Activated T-helper 2 cell treated with anti-CD3 and anti-CD28 coated beads, Interferon-gamma antibody, Interleukin-2, Interleukin-4, amounts not matched to agents 10 μg/mL and 5 μg/mL and 100 μg/mL, durations not matched to agents 14 hours and 24 hours and 36 hours (primary cell): ENCODE results near the gene PPP4R2. TPM values are rescaled to one million over a fixed set of nuclear protein-coding genes. Genes with fewer than 3 reads are reported as not detected.

Source experiments
- DNase-seq: peaks from one replicate; pipeline ENCODE4 v3.0.0; 2021; ENCODE audit warnings: low spot score
- H3K27ac Mint-ChIP-seq: one replicate; pipeline ENCODE4 v1.8.0; 2021; ENCODE audit warnings: mixed read lengths
- H3K27me3 Mint-ChIP-seq: one replicate; pipeline ENCODE4 v1.8.0; 2021; ENCODE audit warnings: low read depth, mixed read lengths
- H3K36me3 Mint-ChIP-seq: one replicate; pipeline ENCODE4 v1.8.0; 2021; ENCODE audit warnings: low read depth, mixed read lengths
- H3K4me1 Mint-ChIP-seq: one replicate; pipeline ENCODE4 v1.8.0; 2021; ENCODE audit warnings: low read depth, mixed read lengths
- H3K4me3 Mint-ChIP-seq: one replicate; pipeline ENCODE4 v1.8.0; 2021; ENCODE audit warnings: low read depth, mild to moderate bottlenecking, moderate library complexity, mixed read lengths
- H3K9me3 Mint-ChIP-seq: one replicate; pipeline ENCODE4 v1.8.0; 2021; ENCODE audit warnings: mixed read lengths
- intact Hi-C: fragments of 100-400 bp; cut with micrococcal nuclease; formaldehyde crosslinking; loops from one replicate; pipeline ENCODE4 v1.15.1; 2023
- total RNA-seq: library from RNA; stranded (reverse); gene quantifications from 2 replicates; pipeline ENCODE4 v1.2.3, GENCODE V29; 2022

The PPP4R2 gene
- total RNA-seq, 1 donor from 2014 or later: 105 TPM

DNA sequence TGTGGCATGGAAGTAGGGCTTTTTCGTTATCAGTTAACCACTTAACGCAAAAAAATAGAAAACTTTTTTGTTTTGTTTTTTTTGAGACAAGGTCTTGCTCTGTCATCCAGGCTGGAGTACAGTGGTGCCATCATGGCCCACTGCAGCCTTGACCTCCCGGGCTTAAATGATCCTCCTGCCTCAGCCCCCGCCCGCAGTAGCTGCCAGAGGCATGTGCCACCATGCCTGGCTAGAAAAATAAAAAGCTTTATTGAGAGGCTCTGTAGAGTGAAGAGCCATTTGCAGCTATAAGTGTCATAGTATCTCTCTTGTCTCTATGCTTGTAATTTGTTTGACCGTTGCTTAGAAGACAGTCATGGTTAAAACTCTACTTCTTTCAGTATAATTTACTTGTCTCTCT, 13.5 kb downstream of the PPP4R2 start:
- H3K27ac Mint-ChIP-seq: peak overlapping the region; percentile 52
- no peaks in the 10 kb centered on the region for H3K27me3 Mint-ChIP-seq
- no peaks in the 10 kb centered on the region for H3K9me3 Mint-ChIP-seq
- H3K4me3 Mint-ChIP-seq: no peak overlapping the region
- intact Hi-C loops: no loop called here
- DNase-seq: no peak
- peaks cover 76% of the 10 kb centered on the region for H3K36me3 Mint-ChIP-seq
- H3K4me1 Mint-ChIP-seq: peaks cover 50% of the 10 kb centered on the region

- peaks cover 39% of the 10 kb centered on the region for H3K36me3 Mint-ChIP-seq
Measured at GRCh38 chr3:73018298-73018697, 21.7 kb downstream of the PPP4R2 start.

DNA sequence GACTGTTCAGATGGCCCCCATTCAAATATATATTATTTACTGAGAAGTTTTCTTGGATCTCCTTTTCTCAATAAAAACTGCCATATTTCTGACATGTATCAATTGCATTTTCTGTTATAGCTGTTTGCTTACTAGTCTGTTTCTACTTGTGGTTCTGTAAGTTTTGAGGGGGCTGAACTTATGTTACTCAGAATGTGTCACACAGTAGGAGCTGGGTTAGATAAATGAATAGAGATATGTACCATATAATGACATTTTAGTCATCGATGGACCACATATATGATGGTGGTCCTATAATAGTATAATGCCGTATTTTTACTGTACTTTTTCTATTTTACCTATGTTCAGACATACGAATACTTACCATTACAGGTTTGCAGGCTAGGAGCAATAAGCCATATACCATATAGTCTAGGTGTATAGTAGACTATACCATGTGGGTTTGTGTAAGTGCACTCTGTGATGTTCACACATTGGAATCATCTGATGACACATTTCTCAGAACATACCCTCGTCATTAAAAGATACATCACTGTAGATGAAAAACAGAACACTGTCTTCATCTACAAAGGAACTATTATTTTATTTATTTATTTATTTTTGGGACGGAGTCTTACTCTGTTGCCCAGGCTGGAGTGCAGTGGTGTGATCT, 22.3 kb downstream of the PPP4R2 start:
- Mint-ChIP-seq H3K27ac (peak overlapping the region; percentile 34), H3K4me3 (no peak overlapping the region), H3K4me1 (peaks cover 32% of the 10 kb centered on the region), H3K27me3 (no peaks in the 10 kb centered on the region), H3K36me3 (peaks cover 39% of the 10 kb centered on the region), H3K9me3 (no peaks in the 10 kb centered on the region)
- intact Hi-C loops: no loop called here
- DNase-seq: no peak

More at GRCh38 chr3:73018298-73018697, 21.7 kb downstream of the PPP4R2 start:
- H3K27ac Mint-ChIP-seq: peak overlapping the region; percentile 34
- H3K4me3 Mint-ChIP-seq: no peak overlapping the region
- intact Hi-C loops: no loop called here
- no peaks in the 10 kb centered on the region for H3K9me3 Mint-ChIP-seq
- H3K4me1 Mint-ChIP-seq: peaks cover 32% of the 10 kb centered on the region
- no peaks in the 10 kb centered on the region for H3K27me3 Mint-ChIP-seq
- no peak for DNase-seq

DNA sequence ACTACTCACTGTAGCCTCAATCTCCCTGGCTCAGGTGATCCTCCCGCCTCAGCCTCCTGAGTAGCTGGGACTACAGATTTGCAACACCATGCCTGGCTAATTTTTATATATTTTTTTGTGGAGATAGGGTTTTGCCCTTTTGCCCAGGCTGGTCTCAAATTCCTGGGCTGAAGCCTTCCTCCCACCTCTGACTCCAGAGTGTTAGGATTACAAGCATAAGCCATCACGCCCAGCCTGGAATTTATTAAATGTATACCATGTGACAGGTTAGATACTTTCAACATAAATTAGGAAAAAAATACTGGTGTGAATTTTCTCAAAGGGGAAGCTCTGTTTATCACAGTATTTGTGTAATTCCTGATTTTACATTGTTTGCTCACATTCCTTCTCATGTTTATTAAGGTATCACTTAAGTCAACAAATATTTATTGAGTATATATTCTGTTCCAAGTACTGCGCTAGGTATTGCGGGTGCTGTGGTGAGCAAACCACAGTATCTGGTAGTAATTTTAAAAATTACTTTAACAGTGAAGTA, 24.8 kb downstream of the PPP4R2 start:
- no peaks in the 10 kb centered on the region for H3K27me3 Mint-ChIP-seq
- intact Hi-C loops: no loop called here
- H3K4me3 Mint-ChIP-seq: no peak overlapping the region
- no peak for DNase-seq
- H3K9me3 Mint-ChIP-seq: no peaks in the 10 kb centered on the region
- no peak overlapping the region for H3K27ac Mint-ChIP-seq
- peaks cover 41% of the 10 kb centered on the region for H3K4me1 Mint-ChIP-seq
- H3K36me3 Mint-ChIP-seq: peaks cover 39% of the 10 kb centered on the region

DNA sequence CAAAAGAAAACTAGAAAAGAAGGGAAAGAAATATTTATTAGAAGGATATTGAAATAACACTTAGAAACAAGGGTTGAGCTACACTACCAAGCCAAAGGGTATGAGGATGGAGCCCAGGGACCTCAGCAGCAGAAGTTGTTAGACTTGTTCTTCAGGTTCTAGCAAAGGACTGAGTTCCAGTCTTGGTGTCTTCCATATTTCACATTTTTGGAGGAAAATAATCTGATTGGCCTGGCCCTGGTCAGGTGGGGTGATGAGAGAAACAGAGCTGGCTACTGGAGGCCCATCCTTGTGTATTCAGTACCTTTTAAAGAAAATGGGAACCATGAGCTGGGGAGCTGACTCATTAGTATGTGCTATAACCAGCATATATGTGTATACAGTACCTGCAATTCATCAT, 28.2 kb downstream of the PPP4R2 start:
- H3K4me3 Mint-ChIP-seq: no peak overlapping the region
- peaks cover 48% of the 10 kb centered on the region for H3K36me3 Mint-ChIP-seq
- H3K27ac Mint-ChIP-seq: no peak overlapping the region
- H3K4me1 Mint-ChIP-seq: peaks cover 47% of the 10 kb centered on the region
- H3K27me3 Mint-ChIP-seq: no peaks in the 10 kb centered on the region
- no peaks in the 10 kb centered on the region for H3K9me3 Mint-ChIP-seq
- DNase-seq: no peak
- intact Hi-C loops: no loop called here

GRCh38 chr3:73026111-73026759, 29.6 kb downstream of the PPP4R2 start:
- DNase-seq: no peak
- intact Hi-C loops: no loop called here
- H3K27me3 Mint-ChIP-seq: no peaks in the 10 kb centered on the region
- peaks cover 50% of the 10 kb centered on the region for H3K36me3 Mint-ChIP-seq
- H3K4me3 Mint-ChIP-seq: no peak overlapping the region
- H3K9me3 Mint-ChIP-seq: no peaks in the 10 kb centered on the region
- peaks cover 46% of the 10 kb centered on the region for H3K4me1 Mint-ChIP-seq
- H3K27ac Mint-ChIP-seq: no peak overlapping the region

- no peak overlapping the region for H3K4me3 Mint-ChIP-seq
- intact Hi-C loops: no loop called here
- peaks cover 50% of the 10 kb centered on the region for H3K36me3 Mint-ChIP-seq
- no peaks in the 10 kb centered on the region for H3K27me3 Mint-ChIP-seq
- H3K4me1 Mint-ChIP-seq: peaks cover 46% of the 10 kb centered on the region
- no peak for DNase-seq
- H3K9me3 Mint-ChIP-seq: no peaks in the 10 kb centered on the region
- no peak overlapping the region for H3K27ac Mint-ChIP-seq
Measured at GRCh38 chr3:73026760-73027113, 30.1 kb downstream of the PPP4R2 start.

GRCh38 chr3:73028803-73029202, 32.2 kb downstream of the PPP4R2 start:
- intact Hi-C loops: loop anchor here (1.0 kb wide), 4 partner anchors 8 to 52 kb away; no protein-coding TSS in a partner anchor
- H3K27me3 Mint-ChIP-seq: no peaks in the 10 kb centered on the region
- no peak for DNase-seq
- H3K4me1 Mint-ChIP-seq: peaks cover 58% of the 10 kb centered on the region
- H3K36me3 Mint-ChIP-seq: peaks cover 54% of the 10 kb centered on the region
- no peak overlapping the region for H3K4me3 Mint-ChIP-seq
- peak overlapping the region; percentile 61 for H3K27ac Mint-ChIP-seq
- H3K9me3 Mint-ChIP-seq: no peaks in the 10 kb centered on the region

GRCh38 chr3:73029321-73029796, 32.7 kb downstream of the PPP4R2 start:
- peak overlapping the region; percentile 61 for H3K27ac Mint-ChIP-seq
- intact Hi-C loops: loop anchor here (1.0 kb wide), 4 partner anchors 8 to 52 kb away; no protein-coding TSS in a partner anchor
- H3K36me3 Mint-ChIP-seq: peaks cover 53% of the 10 kb centered on the region
- peak overlapping the region; percentile 7 for H3K4me3 Mint-ChIP-seq
- DNase-seq: no peak
- H3K9me3 Mint-ChIP-seq: no peaks in the 10 kb centered on the region
- peaks cover 62% of the 10 kb centered on the region for H3K4me1 Mint-ChIP-seq
- H3K27me3 Mint-ChIP-seq: no peaks in the 10 kb centered on the region

DNA sequence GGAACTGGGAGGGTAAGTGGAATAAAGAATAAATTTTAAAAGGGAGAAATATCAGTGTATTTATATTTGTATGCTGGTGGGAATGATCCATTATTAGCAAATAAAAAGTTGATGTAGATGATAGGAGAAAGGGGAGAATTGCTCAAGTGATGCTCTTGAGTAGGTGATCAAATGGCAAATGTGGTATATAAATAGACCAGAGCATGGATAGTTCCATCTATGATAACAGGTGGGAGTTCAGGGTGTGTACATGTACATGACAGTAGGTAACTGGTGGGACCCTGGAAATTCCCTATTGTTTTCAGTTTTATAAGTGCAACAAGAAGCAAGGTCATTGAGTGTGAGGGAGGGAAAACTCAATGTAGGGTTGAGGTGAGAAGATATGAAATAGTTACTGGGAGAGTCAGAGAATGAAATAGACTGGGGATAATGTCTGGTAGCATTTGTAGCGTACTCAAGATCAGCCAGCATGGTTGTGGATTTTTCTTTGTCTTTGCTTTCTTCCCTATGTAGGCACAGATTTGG, 33.5 kb downstream of the PPP4R2 start:
- intact Hi-C loops: no loop called here
- no peaks in the 10 kb centered on the region for H3K9me3 Mint-ChIP-seq
- DNase-seq: no peak
- no peak overlapping the region for H3K4me3 Mint-ChIP-seq
- peak overlapping the region; percentile 61 for H3K27ac Mint-ChIP-seq
- H3K36me3 Mint-ChIP-seq: peaks cover 54% of the 10 kb centered on the region
- peaks cover 64% of the 10 kb centered on the region for H3K4me1 Mint-ChIP-seq
- H3K27me3 Mint-ChIP-seq: no peaks in the 10 kb centered on the region

GRCh38 chr3:73031573-73032103, 35.0 kb downstream of the PPP4R2 start:
- H3K4me1 Mint-ChIP-seq: peaks cover 65% of the 10 kb centered on the region
- intact Hi-C loops: no loop called here
- H3K36me3 Mint-ChIP-seq: peaks cover 50% of the 10 kb centered on the region
- no peaks in the 10 kb centered on the region for H3K27me3 Mint-ChIP-seq
- H3K4me3 Mint-ChIP-seq: no peak overlapping the region
- no peak overlapping the region for H3K27ac Mint-ChIP-seq
- DNase-seq: no peak
- H3K9me3 Mint-ChIP-seq: no peaks in the 10 kb centered on the region

DNA sequence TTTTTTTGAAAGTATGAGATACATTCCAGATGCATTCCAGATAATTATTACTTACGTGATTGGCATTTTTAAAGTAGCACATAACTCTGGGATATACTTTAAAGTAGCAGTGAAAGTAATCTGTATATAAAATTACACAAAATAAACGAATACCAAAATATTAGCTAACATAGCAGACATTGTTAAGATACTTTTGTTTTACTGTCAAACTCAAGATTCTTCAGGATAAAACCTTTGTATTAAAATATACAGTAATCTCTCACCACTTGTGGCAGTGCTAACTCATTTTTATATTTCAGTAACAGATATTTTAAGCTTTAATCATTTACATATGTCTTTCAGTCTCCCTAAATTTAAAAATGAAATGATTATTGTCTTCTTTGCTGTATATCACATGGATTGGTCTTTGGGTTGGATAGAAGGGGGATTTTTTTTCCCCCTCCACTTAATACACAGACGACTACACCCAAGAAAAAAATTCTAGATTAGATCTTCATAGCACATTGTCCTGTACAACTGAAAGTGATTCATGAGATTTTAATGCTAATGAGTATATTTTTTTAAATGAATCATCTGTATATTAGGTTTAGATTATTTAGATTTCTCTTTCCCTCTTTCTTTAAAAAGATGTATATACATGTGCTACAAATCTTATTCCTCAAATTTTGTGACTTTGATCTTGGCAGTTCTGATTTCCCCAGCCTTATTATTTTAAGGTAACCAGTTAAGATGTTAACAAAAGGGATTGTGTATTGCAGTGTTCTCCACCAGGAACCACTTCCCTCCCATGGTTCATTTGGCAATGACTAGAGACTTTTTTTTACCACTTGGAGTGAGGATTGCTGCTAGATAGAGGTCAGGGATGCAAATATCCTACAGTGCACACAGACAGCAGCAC, 40.3 kb downstream of the PPP4R2 start:
- H3K4me3 Mint-ChIP-seq: no peak overlapping the region
- H3K27me3 Mint-ChIP-seq: no peaks in the 10 kb centered on the region
- peak overlapping the region; percentile 70 for H3K27ac Mint-ChIP-seq
- peaks cover 39% of the 10 kb centered on the region for H3K36me3 Mint-ChIP-seq
- peaks cover 70% of the 10 kb centered on the region for H3K4me1 Mint-ChIP-seq
- intact Hi-C loops: loop anchor here (1.0 to 2.0 kb wide), 2 partner anchors 8 to 36 kb away; no protein-coding TSS in a partner anchor
- no peaks in the 10 kb centered on the region for H3K9me3 Mint-ChIP-seq
- no peak for DNase-seq
